GM13976 (cell line): Measurements from ENCODE around the gene KDM4B.

ENCODE experiments used
- DNase-seq: peaks from one replicate; pipeline ENCODE4 v3.0.0; 2012; ENCODE audit warnings: low spot score
- in situ Hi-C: fragments of 300-500 bp; cut with MboI; formaldehyde crosslinking; loops from one replicate; pipeline ENCODE4 v1.12.0; 2022; ENCODE audit warnings: low sequenced_read_pairs, mixed read lengths, inconsistent platforms; ENCODE audit not compliant: unreplicated experiment
- TF ChIP-seq, protein P1 (sequence below): IDR thresholded peaks from 2 replicates; pipeline ENCODE4 v1.5.1; 2012; ENCODE audit warnings: borderline replicate concordance, mild to moderate bottlenecking; ENCODE audit not compliant: insufficient read depth; ENCODE audit errors: extremely low read depth, missing control alignments, control extremely low read depth

The KDM4B gene

DNA sequence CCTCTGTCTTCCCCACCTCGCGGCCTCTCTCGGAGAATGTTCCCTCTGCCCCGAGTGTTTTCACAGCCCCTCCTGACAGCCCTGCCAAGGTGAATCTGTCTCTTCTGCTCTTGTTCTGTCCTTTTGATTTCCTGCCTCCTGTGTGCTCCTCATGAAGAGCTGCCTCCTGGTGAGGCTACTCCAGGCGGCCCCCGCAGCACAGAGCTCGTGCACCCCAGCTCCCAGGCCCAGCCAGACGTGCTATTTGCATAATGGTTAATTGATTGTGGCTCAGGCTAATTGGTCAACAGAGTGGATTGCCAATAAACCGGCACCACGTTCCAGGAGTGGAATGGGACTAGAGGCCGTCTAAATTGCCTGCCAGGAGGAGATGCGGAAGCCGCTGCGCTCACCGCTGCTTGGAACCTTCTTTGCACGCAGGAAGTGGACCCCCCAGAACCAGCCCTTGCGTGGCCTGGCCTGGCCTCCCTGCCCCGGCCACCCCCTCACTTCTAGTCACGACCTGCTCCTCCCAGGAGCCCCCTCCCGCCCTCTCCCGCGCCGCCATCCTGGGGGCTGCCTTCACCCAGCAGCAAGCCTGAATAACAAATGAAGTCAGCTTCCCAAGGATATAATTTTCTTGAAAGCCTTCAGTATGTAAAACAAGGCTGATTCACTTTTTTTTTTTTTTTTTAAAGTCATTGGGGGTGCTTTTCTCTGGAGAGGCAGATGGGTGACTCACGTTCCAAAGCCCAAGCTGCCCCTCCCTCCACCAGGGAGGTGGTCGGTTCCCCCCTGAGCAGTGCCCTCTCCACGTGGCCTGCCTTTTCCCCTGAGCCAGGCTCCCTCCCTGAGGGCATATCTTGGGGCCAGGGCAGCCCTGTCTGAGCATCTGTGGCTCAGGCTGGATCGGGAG is 144.0 kb downstream of the KDM4B start:
- DNase-seq = no peak
- in situ Hi-C loops = no loop called here
- TF ChIP-seq, protein P1, sequence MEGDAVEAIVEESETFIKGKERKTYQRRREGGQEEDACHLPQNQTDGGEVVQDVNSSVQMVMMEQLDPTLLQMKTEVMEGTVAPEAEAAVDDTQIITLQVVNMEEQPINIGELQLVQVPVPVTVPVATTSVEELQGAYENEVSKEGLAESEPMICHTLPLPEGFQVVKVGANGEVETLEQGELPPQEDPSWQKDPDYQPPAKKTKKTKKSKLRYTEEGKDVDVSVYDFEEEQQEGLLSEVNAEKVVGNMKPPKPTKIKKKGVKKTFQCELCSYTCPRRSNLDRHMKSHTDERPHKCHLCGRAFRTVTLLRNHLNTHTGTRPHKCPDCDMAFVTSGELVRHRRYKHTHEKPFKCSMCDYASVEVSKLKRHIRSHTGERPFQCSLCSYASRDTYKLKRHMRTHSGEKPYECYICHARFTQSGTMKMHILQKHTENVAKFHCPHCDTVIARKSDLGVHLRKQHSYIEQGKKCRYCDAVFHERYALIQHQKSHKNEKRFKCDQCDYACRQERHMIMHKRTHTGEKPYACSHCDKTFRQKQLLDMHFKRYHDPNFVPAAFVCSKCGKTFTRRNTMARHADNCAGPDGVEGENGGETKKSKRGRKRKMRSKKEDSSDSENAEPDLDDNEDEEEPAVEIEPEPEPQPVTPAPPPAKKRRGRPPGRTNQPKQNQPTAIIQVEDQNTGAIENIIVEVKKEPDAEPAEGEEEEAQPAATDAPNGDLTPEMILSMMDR = no peak

DNA sequence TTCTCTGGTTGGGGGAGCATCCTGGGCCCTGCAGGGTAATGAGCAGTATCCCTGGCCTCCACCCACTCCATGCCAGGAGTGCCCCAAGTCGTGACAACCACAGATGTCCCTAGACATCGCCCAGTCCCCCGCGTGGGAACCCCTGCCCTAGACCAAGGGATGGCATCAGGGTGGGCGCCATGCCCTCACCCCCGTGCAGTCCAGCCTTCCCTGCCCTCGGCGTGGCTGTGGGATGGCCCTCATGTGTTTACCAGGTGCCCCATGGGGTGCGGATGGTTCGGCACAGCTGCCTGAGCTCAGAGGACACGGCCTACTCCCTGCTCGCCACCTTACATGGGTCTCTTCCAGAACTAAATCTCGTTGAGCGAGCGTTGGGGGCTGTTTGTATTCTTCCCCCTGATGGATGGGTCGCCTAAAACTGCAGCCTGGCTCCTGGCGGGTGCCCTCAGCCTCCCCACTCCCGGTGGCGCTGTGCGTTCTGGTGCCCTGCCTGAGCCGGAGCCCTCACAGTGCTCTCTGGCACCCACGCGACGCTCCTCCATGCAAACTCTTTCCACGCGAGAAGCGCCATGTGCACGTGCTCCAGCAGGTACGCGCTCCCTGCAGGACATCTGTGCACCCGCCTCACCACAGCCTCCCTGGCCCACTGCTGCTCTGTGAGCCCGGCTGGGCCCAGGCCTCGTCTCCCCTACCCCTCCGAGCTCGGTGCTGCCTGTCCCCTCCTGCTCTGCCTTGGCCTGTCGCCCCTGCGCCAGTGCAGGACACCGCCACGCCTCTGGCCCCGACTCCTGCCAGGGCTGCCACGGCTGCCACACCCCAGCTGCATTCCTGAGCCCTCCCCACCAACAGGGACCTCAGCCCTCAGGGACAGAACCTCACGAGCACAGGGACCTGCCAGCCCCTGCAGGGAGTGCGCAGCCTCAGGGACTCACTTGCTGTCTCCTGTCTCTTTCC is 145.0 kb downstream of the KDM4B start:
- TF ChIP-seq, protein P1 = no peak
- in situ Hi-C loops = no loop called here
- DNase-seq = no peak

DNA sequence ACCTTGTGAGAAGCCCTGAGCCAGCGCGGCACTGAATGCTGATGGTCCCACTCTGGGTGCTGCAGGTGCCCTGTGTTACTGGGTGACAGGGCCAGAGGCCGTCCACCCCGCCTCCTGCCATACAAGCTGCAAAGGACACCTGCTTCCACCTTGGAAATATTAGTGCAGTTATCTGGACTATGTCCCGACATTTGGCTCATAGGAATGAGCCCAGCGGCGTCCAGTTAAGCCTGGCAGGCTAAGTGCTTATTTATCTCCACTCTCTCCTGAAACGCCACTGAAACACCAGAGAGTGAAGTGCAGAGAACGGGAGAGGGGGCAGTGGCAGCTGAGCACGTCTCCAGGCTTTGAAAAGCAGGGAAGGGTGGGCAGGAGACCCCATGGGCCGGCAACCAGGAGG is 145.8 kb downstream of the KDM4B start:
- TF ChIP-seq, protein P1 = no peak
- no peak for DNase-seq
- in situ Hi-C loops = no loop called here

DNA sequence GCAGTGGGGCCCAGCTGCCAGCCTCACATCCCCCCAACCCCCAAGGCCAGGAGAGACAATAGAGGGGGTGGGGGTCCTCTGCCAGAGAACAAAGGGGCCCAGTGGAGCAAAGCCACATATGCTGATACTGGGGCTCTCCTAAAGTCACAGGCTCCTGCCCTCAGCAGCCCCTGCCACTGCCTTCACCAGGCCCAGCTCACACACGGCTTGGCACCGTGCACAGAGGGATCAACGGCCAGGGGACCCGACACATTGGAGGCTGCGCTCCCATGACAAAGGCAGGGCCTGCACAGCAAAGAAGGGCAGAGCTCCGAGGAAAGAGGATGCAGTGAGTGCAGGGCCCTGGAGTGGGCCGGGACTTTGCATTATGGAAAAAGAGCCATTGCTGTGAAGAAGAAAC is 146.4 kb downstream of the KDM4B start:
- in situ Hi-C loops = no loop called here
- TF ChIP-seq, protein P1 = no peak
- no peak for DNase-seq

DNA sequence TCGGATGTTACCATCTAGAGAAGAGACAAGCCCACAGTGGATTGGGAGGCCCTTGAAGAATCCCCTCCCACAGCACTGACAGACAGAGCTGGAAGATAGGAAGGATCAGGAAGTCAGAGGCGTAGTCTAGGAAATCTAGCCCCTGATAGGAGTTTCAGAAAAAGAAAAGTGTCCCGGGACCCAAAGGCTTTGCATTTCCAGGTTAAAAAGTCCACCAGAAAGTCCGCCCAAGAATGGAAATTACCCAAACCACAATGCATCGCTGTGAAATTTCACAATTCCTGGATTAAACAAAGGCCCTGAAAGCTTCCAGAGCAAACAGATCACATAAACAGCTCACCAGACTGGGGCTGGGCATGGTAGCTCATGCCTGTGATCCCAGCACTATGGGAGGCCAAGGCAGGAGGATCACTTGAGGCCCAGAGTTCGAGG is 146.9 kb downstream of the KDM4B start:
- in situ Hi-C loops = no loop called here
- DNase-seq = no peak
- TF ChIP-seq, protein P1 = no peak

DNA sequence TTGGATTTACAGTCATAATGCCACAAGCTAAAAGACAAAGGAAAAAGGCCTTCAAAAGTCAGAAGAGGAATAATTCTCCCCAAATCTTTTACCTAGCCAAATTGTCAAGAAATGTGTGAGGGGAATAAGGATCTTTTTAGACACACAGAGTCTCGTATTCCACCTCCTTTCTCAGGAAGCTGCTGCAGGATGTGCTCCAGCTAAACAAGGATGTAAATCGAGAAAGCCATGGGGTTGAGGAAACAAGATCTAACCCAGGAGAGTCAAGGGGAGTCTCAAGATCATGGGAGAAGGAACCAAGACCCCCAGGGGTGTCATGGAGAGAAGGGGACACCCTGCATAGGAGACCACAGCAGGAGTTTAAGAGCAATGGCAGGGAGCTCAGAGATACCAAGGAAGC is 147.4 kb downstream of the KDM4B start:
- no peak for DNase-seq
- TF ChIP-seq, protein P1 = no peak
- in situ Hi-C loops = no loop called here
